Pancreas (tissue), 10 donors: Measurements from ENCODE around the gene FAM200B. TPM values are rescaled to one million over a fixed set of nuclear protein-coding genes. Genes with fewer than 3 reads are reported as not detected.

ENCODE experiments used
- ATAC-seq, 4 donors: fragments of 200-7000 bp; cut with Tn5 transposase; one replicate each; pipeline versions ENCODE4 v1.8.0 to v1.9.1; 2020; ENCODE audit warnings: mild to moderate bottlenecking in 4 of 4, moderate library complexity in 4 of 4
- DNase-seq, 6 donors: peaks; one replicate each; pipeline ENCODE4 v3.0.0-alpha.2; 2020
- FAIRE-seq: peaks from 2 replicates; lab custom pipeline; 2012; peaks lifted over from hg19 to GRCh38; lab: Jason Lieb, UNC
- H3K27ac ChIP-seq, 4 donors: fragments of 200-600 bp; sonication (generic); 1 replicate in 3 of 4; 2 replicates in 1 of 4; pipeline versions ENCODE4 v1.5.0 to v1.8.0; 2020
- H3K27me3 ChIP-seq, 4 donors: fragments of 200-600 bp; one replicate each; pipeline ENCODE4 v1.8.0; 2021
- H3K36me3 ChIP-seq, 3 donors: fragments of 200-600 bp; sonication (generic) in 1 of 3; one replicate each; pipeline versions ENCODE4 v1.5.0 to v1.8.0; 2020 to 2021
- H3K4me1 ChIP-seq, 3 donors: fragments of 200-600 bp; one replicate each; pipeline ENCODE4 v1.8.0; 2021
- H3K4me3 ChIP-seq, 4 donors: fragments of 200-600 bp; sonication (generic) in 2 of 4; one replicate each; pipeline versions ENCODE4 v1.5.0 to v1.8.0; 2020 to 2021
- H3K9me3 ChIP-seq, 4 donors: fragments of 200-600 bp; one replicate each; pipeline ENCODE4 v1.8.0; 2021
- CTCF ChIP-seq, 4 donors: fragments of 200-600 bp; sonication (generic) in 3 of 4; IDR thresholded peaks; one replicate each; pipeline versions ENCODE4 v1.5.0 to v1.8.0; 2021; ENCODE audit warnings: antibody characterized with exemption in 4 of 4
- WGBS, 2 donors: extraction: QIAGEN DNeasy Blood & Tissue Kit; methylation state at CpG; one replicate each; pipeline ENCODE4 v1.1.7; 2013; 5-methylcytosine and 5-hydroxymethylcytosine counted together
- intact Hi-C, 3 donors: fragments of 100-400 bp; cut with DNase I; formaldehyde crosslinking; loops; one replicate each; pipeline versions ENCODE4 v1.11.1 to v1.14.2; 2022
- polyA plus RNA-seq, 2 donors: library from polyadenylated mRNA; stranded (reverse); fragments of 200-250 nt; gene quantifications; one replicate each; pipeline ENCODE4 v1.2.3, GENCODE V29; 2013
- total RNA-seq, 6 donors: library from RNA; stranded (reverse); fragmentation: NEBNext Ultra II Directional in 4 of 6; extraction: Animal tissue kit (Norgen Biotek cat#: 25700) in 4 of 6; gene quantifications; one replicate each; pipeline versions ENCODE4 v1.2.1 to v1.2.4, GENCODE V29; 2021 to 2023
- donor health status: healthy with polysubstance abuse.
- donor health status: DM: no; HTN: no; CAD: no; lungs with moderate emphysema.
- donor health status: DM: no; HTN: no; CAD: no.
- donor health status: control.
- donor health status: control.
- donor health status: Bipolar disorder and iron deficiency.
- donor health status: DM: yes; HTN: yes; CAD: no.
- donor health status: DM: no; HTN: no; CAD: no.
- donor health status: DM: no; HTN: no; CAD: no.
- donor health status: DM: yes; HTN: yes; CAD: no.

The FAM200B gene
- total and polyA plus RNA-seq, 8 donors: 8.6 to 36.0 (median 14.5) TPM

GRCh38 chr4:15682242-15683142, 865 bp downstream of the FAM200B start:
- no peaks in the 10 kb centered on the region for H3K27me3 ChIP-seq
- no peak for TF ChIP-seq CTCF (IDR thresholded peaks at IDR 0.05)
- no peak for ATAC-seq
- peak overlapping the region; percentile 49 to 78 (median 66) for H3K4me3 ChIP-seq
- no peak for DNase-seq
- intact Hi-C loops: no loop called here
- H3K27ac ChIP-seq: peak overlapping the region; percentile 84 to 95 (median 89)
- no peaks in the 10 kb centered on the region for H3K9me3 ChIP-seq
- FAIRE-seq: no peak
- 33 to 34% methylated on average over 6 of the region's 6 CpGs for WGBS, 2 donors
- H3K4me1 ChIP-seq: peaks cover 9 to 21% (median 11%) of the 10 kb centered on the region in 3 donors
- peaks cover 0 to 4% (median 0%) of the 10 kb centered on the region in 3 donors for H3K36me3 ChIP-seq

- TF ChIP-seq CTCF (IDR thresholded peaks at IDR 0.05): no peak
- no peak for FAIRE-seq
- peak overlapping the region in 1 of 4 donors; percentile 78 for H3K4me3 ChIP-seq
- peaks cover 0 to 4% (median 0%) of the 10 kb centered on the region in 3 donors for H3K36me3 ChIP-seq
- WGBS, 2 donors: 73 to 81% methylated on average over 2 of the region's 2 CpGs
- H3K4me1 ChIP-seq: peaks cover 8 to 21% (median 9%) of the 10 kb centered on the region in 3 donors
- DNase-seq: no peak
- H3K27ac ChIP-seq: peak overlapping the region in 1 of 4 donors; percentile 95
- H3K9me3 ChIP-seq: no peaks in the 10 kb centered on the region
- no peak for ATAC-seq
- H3K27me3 ChIP-seq: no peaks in the 10 kb centered on the region
- intact Hi-C loops: no loop called here
Observed at GRCh38 chr4:15683143-15683495, 1.5 kb downstream of the FAM200B start.

- Histone ChIP-seq H3K27ac (no peak overlapping the region), H3K4me3 (no peak overlapping the region), H3K36me3 (peaks cover 0 to 4% (median 0%) of the 10 kb centered on the region in 3 donors), H3K4me1 (peaks cover 6 to 21% (median 9%) of the 10 kb centered on the region in 3 donors), H3K27me3 (no peaks in the 10 kb centered on the region), H3K9me3 (no peaks in the 10 kb centered on the region)
- DNase-seq (no peak), FAIRE-seq (no peak), ATAC-seq (no peak)
- WGBS, 2 donors: 97 to 98% methylated on average over 1 of the region's 1 CpG
- TF ChIP-seq CTCF (IDR thresholded peaks at IDR 0.05): no peak
- intact Hi-C loops: no loop called here
Observed at GRCh38 chr4:15684498-15684897, 2.9 kb downstream of the FAM200B start.

- Histone ChIP-seq H3K27me3 (no peaks in the 10 kb centered on the region), H3K9me3 (no peaks in the 10 kb centered on the region), H3K27ac (no peak overlapping the region), H3K4me3 (no peak overlapping the region), H3K36me3 (peaks cover 0 to 4% (median 0%) of the 10 kb centered on the region in 3 donors), H3K4me1 (peaks cover 0 to 9% (median 7%) of the 10 kb centered on the region in 3 donors)
- ATAC-seq (no peak), FAIRE-seq (no peak), DNase-seq (no peak)
- 87% methylated on average over 5 of the region's 5 CpGs for WGBS, 2 donors
- no peak for TF ChIP-seq CTCF (IDR thresholded peaks at IDR 0.05)
- intact Hi-C loops: no loop called here
Observed at GRCh38 chr4:15688051-15688450, 6.4 kb downstream of the FAM200B start.

- ATAC-seq (peak in 2 of 4 donors; percentile 39 to 57), FAIRE-seq (no peak), DNase-seq (no peak)
- Histone ChIP-seq H3K27ac (peak overlapping the region in 2 of 4 donors; percentile 3 to 7), H3K4me3 (no peak overlapping the region), H3K27me3 (no peaks in the 10 kb centered on the region), H3K9me3 (no peaks in the 10 kb centered on the region), H3K4me1 (no peaks in the 10 kb centered on the region), H3K36me3 (peaks cover 0 to 4% (median 0%) of the 10 kb centered on the region in 3 donors)
- TF ChIP-seq CTCF (IDR thresholded peaks at IDR 0.05): no peak
- WGBS, 2 donors: 94% methylated on average over 2 of the region's 2 CpGs
- intact Hi-C loops: no loop called here
Observed at GRCh38 chr4:15689540-15689939, 7.9 kb downstream of the FAM200B start.
